ENCODE results near the gene JMJD7.

DNA sequence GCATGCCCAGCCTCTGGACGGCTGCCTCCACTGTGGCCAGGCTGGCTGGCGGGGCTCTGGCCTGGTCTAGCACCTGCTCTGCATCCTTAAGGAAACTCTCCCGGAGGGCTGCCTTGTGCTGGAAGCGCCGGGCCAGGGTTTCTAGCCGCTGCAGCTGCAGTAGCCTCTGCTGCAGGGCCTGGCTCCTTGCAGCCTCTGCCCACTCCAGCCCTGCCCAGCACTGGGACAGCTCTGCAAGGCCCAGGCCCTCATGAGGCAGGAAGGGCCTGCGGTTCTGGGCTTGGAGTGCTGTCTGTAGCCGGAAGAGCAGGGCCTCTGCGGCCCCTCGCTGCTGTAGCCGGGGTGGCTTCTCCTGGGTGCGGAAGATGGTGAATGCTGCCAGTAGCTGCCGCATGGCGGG, 57.9 kb downstream of the JMJD7 start:
- TF ChIP-seq, protein P1, sequence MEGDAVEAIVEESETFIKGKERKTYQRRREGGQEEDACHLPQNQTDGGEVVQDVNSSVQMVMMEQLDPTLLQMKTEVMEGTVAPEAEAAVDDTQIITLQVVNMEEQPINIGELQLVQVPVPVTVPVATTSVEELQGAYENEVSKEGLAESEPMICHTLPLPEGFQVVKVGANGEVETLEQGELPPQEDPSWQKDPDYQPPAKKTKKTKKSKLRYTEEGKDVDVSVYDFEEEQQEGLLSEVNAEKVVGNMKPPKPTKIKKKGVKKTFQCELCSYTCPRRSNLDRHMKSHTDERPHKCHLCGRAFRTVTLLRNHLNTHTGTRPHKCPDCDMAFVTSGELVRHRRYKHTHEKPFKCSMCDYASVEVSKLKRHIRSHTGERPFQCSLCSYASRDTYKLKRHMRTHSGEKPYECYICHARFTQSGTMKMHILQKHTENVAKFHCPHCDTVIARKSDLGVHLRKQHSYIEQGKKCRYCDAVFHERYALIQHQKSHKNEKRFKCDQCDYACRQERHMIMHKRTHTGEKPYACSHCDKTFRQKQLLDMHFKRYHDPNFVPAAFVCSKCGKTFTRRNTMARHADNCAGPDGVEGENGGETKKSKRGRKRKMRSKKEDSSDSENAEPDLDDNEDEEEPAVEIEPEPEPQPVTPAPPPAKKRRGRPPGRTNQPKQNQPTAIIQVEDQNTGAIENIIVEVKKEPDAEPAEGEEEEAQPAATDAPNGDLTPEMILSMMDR (IDR thresholded peaks at IDR 0.05; ENCODE audit: borderline replicate concordance, extremely low read depth, low read length, poor library complexity, severe bottlenecking), result no peak
- TF ChIP-seq EZH2 (IDR thresholded peaks at IDR 0.05; ENCODE audit: borderline replicate concordance, low read depth, low read length, severe bottlenecking), result no peak

All from DND-41 (cell line).